ENCODE data around the gene CCNH.

Gene CCNH

GRCh38 chr5:87354496-87354895 lies 58.2 kb downstream of the CCNH start:
- DNase-seq: no peak

- DNase-seq: no peak
Observed at GRCh38 chr5:87347841-87348240, 64.9 kb downstream of the CCNH start.

- no peak for DNase-seq
Observed at GRCh38 chr5:87347272-87347671, 65.5 kb downstream of the CCNH start.
